Middle frontal gyrus (tissue), 1 donor: ENCODE results near the gene VTA1.
A peak's percentile ranks its signal among the peaks of the same experiment; 100 is the strongest.
"Not testable (repeated sequence)": the region's sequence is repeated elsewhere in the genome, so short reads cannot be mapped to it uniquely, and the experiment has no call there.

Experiments
- DNase-seq: peaks from one replicate; pipeline ENCODE4 v3.0.0-alpha.2; 2015; ENCODE audit warnings: low spot score; ENCODE audit errors: extremely low spot score

VTA1 gene, protein sequence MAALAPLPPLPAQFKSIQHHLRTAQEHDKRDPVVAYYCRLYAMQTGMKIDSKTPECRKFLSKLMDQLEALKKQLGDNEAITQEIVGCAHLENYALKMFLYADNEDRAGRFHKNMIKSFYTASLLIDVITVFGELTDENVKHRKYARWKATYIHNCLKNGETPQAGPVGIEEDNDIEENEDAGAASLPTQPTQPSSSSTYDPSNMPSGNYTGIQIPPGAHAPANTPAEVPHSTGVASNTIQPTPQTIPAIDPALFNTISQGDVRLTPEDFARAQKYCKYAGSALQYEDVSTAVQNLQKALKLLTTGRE

DNA sequence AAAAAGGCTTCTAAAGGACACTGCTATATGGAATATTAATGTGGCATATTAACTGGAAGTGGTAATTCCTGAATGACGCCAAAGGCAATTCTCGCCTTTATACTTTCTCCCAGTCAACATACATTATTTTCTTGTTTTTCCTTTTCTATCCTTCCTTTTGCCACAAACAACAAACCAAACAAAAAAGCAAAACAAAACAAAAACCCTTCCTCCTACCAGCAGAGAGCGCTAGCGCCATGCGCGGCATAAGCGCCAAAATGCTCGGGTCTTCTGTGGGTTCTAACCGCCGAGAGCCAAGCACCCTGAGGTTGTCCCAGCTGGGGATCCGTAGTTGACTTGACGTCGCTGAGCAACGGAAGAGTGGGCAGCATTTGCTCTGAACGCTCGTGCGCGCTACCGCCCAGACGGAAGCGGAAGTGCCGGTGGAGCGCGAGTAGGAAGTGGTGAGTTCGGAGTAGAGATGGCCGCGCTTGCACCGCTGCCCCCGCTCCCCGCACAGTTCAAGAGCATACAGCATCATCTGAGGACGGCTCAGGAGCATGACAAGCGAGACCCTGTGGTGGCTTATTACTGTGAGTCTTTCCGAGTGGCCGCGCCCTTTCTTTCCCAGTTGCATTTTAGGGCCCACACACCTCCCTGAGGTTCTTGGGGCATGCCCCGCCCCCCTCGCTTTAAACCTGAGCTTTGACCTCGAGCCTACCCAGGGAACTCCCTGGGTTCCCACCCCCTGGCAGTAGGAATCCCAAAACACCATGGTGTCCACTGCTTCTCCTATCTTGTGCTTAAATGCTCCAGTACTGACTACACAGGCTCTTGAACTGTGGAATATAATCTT lies at the start of gene VTA1, which contains the start of gene NMBR:
Gene VTA1 (plus strand): TSS at position 436 of the 835 bp plus-strand sequence. CDS start 25 bp downstream, at position 461.
Gene NMBR (minus strand): TSS at position 295 of the 835 bp plus-strand sequence. CDS start 58,464 bp downstream, outside the sequence.
- peak; percentile 99 for DNase-seq

DNA sequence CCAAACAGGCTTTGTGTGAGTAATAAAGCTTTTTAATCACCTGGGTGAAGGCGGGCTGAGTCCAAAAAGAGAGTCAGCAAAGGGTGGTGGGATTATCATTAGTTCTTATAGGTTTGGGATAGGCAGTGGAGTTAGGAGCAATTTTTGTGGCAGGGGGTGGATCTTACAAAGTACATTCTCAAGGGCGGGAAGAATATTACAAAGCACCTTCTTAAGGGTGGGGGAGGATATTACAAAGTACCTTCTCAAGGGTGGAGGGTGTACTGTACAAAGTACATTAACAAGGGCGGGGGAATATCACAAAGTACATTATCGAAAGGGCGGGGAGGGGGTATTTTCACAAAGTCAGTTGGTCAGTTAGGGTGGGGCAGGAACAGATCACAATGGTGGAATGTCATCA lies 42.2 kb upstream of the VTA1 start:
- DNase-seq, result not testable (repeated sequence)

DNA sequence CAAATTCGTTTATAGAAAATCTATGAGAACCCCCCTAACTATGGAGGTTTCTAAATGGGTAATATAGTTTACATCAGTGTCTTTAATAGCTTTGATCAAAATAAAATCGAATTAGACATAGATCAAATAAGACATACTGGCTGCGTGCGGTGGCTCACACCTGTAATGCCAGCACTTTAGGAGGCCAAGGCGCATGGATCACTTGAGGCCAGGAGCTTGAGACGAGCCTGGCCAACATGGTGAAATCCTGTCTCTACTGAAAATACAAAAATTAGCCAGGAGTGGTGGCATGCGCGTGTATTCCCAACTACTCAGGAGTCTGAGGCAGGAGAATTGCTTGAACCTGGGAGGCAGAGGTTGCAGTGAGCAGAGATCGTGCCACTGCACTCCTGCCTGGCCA lies 36.2 kb upstream of the VTA1 start:
- DNase-seq, result not testable (repeated sequence)

DNA sequence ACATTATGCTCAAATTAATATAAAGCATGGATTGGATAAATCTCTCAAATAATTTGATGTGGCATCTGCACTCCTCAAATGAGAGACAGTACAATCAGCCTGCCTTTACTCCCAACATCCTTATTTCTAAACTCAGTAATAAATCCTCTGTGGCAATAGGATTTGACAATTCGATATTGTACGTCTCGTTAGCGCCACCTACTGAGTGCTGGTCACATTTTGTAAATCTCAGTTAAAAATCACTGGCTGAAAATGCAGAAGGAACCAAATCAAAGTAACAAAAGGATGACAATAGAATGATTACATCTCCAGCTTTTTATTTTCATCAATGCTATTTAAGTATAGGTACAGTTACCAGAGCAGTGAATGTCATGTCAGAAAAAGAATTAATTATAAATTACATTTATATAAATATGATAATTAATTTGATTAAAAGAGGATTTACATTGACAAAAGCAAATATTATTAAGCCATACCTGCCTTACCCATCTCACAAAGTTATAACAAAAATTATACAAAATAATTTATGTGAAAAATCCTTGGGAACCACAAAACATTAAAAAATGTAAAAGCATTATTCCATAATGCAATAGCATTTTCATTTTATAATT lies 34.5 kb upstream of the VTA1 start:
- DNase-seq, result peak; percentile 58

DNA sequence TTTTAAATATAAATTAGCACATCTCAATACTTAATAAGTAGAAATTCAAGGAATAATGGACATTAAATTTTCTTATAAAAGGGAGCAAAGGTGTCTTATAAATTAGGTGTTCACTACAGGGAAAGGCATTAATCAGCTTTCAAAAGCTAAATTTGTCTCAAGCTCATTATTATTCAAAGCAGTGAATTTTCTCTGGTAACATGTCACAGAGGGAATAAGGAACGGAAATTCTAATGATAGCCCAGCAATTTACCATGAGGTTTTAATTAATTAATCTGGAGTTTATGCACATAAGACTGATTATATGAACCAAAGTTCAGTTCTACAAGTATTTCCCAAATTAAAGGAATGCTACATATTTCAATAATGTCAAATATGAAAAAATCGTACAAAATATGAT lies 29.7 kb upstream of the VTA1 start:
- DNase-seq, result no peak

DNA sequence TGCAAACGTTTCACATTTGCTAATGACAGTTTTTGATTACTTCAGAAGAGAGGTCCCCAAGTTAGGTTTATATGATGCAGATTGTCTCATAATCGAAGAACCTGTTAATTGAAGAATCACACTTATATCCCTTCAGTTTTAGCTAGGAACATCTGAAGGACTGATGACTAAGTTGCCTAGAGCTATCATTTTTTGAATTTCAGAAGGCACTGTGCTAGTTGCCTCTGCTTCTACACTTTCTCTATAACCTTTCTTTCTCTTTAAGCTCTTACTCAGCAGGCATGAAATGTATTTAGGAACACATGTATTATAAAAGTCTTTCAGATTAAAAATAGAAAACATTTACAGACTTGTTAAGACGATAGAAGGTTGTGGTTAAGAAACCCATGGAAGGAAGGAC lies 28.7 kb upstream of the VTA1 start:
- no peak for DNase-seq

DNA sequence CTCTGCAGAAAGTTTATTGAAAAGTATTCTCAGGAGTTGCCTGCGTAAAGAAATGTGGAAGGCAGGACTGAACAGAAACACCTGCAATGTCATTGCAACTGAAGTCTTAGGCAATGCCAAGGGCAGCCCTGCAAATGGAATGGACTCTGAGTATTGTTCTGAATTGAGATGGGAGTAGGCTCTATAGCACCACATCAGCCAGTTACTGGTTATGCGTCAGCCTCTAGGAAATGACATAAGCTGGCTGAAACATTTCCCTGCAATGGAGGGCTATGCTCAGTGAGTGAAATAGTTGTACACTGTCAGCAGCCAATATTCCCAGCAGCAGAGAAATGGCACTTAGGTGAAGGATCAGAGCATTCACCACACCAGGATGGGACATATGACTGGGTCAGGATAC lies 28.1 kb upstream of the VTA1 start:
- no peak for DNase-seq

DNA sequence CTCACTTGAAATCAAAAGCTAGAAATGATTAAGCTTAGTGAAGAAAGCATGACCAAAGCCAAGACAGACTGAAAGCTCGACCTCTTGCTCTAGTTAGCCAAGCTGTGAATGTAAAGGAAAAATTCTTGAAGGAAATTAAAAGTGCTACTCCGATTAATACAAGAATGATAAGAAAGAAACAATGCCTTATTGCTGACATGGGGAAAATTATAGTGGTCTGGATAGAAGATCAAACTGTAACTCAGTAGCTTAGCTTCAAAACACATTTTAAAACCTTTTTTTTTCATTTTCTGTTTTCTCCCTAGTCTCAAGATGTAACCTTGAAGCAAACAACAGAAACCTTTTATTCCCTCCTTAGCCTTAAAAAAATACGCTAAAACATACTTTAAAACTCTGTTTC lies 25.7 kb upstream of the VTA1 start:
- no peak for DNase-seq

DNA sequence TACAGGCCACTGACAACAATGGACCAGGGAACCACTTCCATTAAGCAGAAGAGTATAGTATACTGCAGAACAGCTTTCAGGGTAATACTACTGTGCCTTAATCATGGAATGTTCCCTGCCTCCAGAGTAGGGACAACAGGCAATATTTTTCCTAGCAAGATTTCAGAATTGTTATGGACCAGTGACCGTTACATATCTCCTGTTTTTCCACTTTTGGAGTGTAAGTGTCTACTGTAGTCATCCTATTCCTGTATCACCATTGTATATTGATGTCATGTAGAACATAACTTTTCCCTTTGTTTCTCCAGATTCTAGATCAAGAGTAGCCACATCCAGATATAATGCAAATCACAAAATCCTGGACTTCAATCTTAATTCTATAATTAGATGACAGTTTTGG lies 16.2 kb upstream of the VTA1 start:
- no peak for DNase-seq

DNA sequence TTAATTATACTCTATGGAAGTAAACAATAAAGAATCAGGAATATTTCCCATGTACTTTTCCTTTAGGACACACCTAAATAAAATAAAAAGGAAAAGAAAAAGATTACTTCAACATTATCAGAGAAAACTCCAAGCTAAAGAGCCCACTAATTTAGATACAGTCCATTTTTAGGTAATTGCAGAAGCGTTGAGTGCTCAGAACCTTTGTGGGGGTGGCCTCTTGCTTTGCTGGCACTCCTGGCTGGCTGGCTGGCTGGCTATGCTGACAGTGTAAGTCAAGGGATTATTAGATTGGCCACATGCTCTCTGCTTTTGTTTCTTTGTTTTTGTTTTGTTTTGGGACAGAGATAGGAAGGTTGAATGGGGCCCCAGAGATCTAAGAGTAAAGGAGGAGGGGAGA lies 14.4 kb upstream of the VTA1 start, which contains the start of gene GJE1:
Gene GJE1 (plus strand): TSS at position 301 of the 400 bp plus-strand sequence. CDS start 234 bp downstream, outside the sequence.
- DNase-seq, result no peak

DNA sequence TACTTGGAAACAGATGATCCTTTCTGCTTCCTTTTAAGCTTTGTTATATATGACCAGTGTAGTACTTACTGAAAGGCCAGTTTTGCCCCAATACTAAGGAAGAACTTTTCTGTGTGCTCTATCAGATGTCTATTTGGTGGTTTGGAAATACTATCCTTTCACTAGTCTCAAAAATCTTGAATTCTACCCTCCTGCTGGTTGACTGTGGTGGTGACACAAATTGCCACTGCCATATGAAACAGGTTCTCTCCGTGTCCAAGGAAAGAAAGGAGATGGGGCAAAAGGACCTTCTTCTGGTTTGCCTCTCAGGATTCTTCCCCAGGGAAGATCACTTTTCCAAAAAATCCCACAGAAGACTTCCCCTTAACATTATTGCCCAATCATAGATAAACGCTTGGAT lies 8.2 kb upstream of the VTA1 start:
- DNase-seq, result no peak

DNA sequence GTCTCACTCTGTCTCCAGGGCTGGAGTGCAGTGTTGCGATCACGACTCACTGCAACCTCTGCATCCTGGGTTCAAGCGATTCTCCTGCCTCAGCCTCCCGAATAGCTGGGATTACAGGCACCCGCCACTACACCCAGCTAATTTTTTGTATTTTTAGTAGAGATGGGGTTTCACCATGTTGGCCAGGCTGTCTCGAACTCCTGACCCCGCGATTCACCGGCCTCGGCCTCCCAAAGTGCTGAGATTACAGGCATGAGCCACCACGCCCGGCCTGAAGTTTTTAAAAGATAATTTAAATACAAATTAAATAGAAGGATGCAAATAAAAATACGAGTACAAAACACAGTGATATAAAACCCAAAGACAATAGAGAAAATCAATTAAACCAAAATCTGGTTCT lies 5.5 kb upstream of the VTA1 start:
- DNase-seq, result not testable (repeated sequence)

DNA sequence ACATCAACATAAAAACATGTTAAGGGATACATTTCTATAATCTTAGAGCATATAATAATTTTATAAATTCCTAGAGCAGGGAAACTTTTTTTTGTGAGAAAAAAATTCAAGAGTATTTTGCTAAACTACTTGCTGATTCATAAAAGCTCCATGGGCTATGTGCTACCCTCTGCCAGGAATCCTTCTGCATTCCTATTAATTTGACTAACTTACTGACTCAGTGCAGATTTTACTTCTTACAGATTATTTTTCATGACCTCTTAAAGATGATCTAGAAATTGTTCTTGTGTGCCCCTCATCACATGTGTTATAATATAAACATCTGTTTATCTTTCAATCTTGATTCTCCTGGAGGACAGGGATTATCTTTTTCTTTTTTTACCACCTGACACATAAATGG lies 5.7 kb downstream of the VTA1 start:
- no peak for DNase-seq

DNA sequence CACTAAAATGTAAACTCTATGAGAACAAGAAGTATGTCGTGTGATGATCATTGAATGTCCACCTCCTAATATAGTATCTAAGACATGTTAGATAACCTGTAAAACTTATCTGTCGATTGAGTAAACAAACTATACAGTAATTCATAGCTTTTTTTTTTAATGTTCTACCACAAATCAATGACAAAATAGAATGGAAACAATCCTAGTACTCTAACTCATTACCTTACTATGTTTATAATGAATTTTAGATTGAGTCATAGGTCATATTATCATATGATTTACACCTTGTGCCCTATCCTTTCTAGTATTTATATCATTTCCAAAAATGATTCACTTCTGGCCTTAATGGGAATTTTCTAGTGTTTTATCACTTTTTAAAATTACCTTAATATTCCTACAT lies 6.1 kb downstream of the VTA1 start:
- no peak for DNase-seq

DNA sequence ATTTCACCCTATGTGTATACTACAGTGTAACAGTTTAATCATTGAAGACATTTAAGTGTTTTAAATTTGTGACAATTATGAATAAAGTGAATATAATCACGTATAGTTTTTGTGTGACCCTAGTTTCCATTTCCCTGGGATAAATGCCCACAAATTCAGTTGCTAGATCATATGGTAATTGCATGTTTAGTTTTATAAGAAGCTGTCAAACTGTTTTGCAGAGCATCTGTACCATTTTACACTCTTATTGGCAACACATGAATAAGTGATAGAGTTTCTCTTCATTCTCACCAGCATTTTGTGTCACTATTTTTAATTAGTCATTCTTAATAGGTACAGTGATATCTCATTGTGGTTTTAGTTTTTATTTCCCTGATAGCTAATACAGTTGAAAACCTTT lies 7.3 kb downstream of the VTA1 start:
- DNase-seq, result no peak

DNA sequence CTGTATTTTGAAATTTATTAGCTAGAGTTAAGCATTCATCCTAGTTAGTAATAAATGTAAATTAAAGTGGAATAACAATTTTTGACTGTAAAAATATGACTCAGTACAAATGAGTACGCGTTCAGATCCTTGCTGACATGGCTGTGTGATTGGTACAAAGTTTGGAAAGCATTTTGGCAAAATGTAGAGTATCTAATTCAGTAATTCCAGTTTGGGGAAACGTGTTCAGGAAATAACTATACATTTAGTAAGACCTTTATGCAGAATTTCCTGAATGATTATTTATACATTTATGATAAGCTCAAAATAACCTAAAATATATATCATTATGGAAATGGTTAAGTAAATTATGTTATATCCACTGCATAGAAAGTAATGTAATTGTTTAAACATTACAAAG lies 8.0 kb downstream of the VTA1 start:
- no peak for DNase-seq

DNA sequence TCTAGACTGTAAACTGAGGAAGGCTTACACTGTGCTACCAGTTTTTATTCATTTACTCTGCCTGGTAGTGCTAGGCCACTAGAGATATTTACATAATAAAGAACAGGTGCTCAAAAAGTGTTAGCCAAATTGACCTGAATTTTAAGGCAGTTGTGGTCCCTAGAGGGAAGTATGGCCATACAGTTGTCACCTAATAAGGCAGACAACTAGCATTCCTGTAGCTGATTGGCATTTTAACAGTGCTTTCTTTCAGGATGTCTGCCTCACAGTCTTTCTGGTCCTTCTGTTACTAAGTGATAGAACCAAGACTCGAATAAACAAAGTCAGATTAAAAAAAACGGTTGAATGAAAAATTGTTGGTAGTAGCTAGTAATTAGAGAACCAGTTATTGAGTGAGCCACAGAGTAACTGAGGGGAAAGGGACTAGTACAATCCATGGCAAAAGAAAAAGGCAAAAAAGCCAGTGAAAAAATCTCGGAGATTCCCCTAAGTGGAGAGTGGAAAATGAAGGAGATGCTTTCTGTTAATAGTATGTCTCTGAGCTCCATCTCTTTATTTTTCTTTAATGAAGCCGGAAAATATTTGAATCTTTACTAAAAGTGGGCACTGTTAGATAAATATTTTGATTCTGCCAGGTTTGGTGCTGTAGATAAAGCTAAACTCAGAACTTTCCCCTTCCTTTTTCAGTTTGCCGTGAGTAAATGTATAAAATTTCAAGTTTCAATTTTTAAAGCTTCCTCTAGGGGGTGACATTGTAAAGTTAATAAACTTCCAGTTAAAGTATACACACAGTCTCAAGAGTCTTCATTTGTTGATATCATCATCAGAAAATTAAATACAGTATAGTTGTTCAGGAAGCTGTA lies 9.1 kb downstream of the VTA1 start:
- no peak for DNase-seq

DNA sequence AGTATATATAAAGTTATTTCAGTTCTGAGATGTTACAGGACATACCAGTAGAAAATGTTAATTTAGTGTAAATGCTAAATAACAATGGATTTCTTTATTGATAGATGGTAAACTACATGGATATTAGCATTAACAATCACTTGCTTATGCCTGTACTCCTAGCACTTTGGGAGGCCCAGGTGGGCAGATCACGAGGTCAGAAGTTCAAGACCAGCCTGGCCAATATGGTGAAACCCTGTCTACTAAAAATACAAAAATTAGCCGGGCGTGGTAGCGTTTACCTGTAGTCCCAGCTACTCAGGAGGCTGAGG lies 9.7 kb downstream of the VTA1 start:
- DNase-seq, result not testable (repeated sequence)

DNA sequence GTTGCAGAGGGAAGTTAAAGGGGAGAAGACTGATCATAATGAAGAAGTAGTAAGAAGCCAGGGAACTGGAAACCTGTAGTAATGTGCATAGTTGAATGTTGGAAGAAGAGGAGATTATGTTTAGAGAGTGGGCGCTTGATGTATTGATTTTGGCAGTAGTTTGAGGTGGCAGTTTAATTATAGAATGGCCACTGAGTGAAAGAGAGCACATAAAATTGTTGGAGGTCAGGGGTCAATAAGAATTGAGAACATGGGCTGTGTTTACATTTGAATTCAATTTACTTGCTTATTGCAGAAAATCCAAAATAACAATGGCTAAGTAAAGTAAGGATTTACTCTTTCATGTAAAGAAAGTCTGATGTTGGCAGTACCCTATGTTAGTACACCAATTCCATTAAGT lies 15.7 kb downstream of the VTA1 start:
- DNase-seq, result no peak

DNA sequence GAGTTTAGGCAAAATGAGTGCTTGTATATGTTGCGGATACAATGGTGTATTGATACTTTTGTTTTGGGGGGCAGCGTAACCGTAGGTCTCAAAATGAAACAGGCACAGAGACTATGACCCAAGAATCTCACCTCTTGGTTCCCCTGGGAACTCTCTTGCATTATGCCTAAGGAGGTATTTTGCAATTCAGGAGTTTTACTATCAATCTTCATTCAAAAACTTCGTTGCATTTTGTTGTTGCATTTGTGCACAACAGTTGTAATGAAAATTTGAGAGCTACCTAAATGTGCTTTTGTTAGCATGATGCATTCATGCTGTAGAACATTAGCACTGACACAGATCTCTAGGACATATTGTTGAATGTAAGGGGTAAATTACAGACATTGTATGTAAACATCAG lies 18.2 kb downstream of the VTA1 start:
- DNase-seq, result no peak

DNA sequence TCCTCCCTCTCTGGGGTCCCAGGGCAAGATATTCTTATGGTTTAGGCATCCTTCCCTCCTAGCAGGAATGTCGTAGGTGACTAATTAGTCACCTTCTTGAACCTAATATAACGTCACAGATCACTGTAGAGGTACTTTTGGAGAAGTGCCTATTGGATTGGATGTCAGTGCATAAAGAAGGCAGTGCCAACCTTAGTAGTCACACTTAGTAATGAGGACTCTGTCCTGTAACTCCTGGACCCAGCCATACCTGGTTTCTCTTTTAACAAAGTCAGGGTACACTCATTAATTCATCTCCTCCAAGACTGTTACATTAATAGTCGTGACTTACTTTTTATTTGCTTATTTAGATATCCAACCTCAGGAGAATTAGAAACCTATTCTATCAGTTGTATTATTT lies 20.0 kb downstream of the VTA1 start:
- DNase-seq, result no peak
